OCI-LY3 (cell line): ENCODE measurements around the gene PIEZO1.

Source experiments
- H2AFZ ChIP-seq: fragments of 200-600, 300-600 bp; shearing (Covaris generic); 2 replicates; pipeline ENCODE4 v1.6.0; 2014; ENCODE audit warnings: antibody characterized with exemption, low read depth, low read length
- H3K27ac ChIP-seq: fragments of 200-600, 300-600 bp; sonication (generic); 2 replicates; pipeline ENCODE4 v1.5.1; 2014; ENCODE audit warnings: mild to moderate bottlenecking, low read length, moderate library complexity, mixed read lengths
- H3K27me3 ChIP-seq: fragments of 200-600, 300-600 bp; sonication (generic); 2 replicates; pipeline ENCODE4 v1.6.1; 2014; ENCODE audit warnings: low read depth, low read length, mixed read lengths
- H3K36me3 ChIP-seq: fragments of 200-600, 300-600 bp; sonication (generic); replicated peaks from 2 replicates; pipeline ENCODE3; 2014; ENCODE audit warnings: low read depth, low read length, mixed read lengths
- H3K4me1 ChIP-seq: fragments of 300-600, 200-600 bp; sonication (generic); 2 replicates; pipeline ENCODE4 v1.6.1; 2014; ENCODE audit warnings: low read length, mixed read lengths
- H3K4me2 ChIP-seq: fragments of 200-600, 300-600 bp; sonication (generic); 2 replicates; pipeline ENCODE4 v1.6.1; 2014; ENCODE audit warnings: low read length, mixed read lengths
- H3K4me3 ChIP-seq: fragments of 300-600, 200-600 bp; sonication (generic); 2 replicates; pipeline ENCODE4 v1.5.1; 2014; ENCODE audit warnings: antibody characterized with exemption, mild to moderate bottlenecking, low read length, moderate library complexity
- H3K79me2 ChIP-seq: fragments of 300-600, 200-600 bp; shearing (Covaris generic); 2 replicates; pipeline ENCODE4 v1.6.1; 2014; ENCODE audit warnings: mild to moderate bottlenecking, low read length, mixed read lengths
- H3K9ac ChIP-seq: fragments of 300-600, 200-600 bp; shearing (Covaris generic); 2 replicates; pipeline ENCODE4 v1.6.0; 2014; ENCODE audit warnings: mild to moderate bottlenecking, low read length, moderate library complexity
- H3K9me3 ChIP-seq: fragments of 200-600, 300-600 bp; shearing (Covaris generic); 2 replicates; pipeline ENCODE4 v1.6.1; 2014; ENCODE audit warnings: low read length, mixed read lengths; ENCODE audit not compliant: insufficient read depth
- H4K20me1 ChIP-seq: fragments of 200-600, 300-600 bp; sonication (generic); 2 replicates; pipeline ENCODE4 v1.6.1; 2016; ENCODE audit warnings: low read length, mixed read lengths; ENCODE audit not compliant: insufficient read depth
- CTCF ChIP-seq: fragments of 200-600, 300-600 bp; sonication (generic); IDR thresholded peaks from 2 replicates; pipeline ENCODE4 v1.5.1; 2014; ENCODE audit warnings: antibody characterized with exemption, low read length, low read depth
- EZH2phosphoT487 ChIP-seq: fragments of 200-600 bp; shearing (Covaris generic); IDR thresholded peaks from 2 replicates; pipeline ENCODE4 v1.6.1; 2018; ENCODE audit warnings: antibody characterized with exemption, mixed run types, low read depth

The PIEZO1 gene

GRCh38 chr16:88806491-88807111 lies 21.6 kb upstream of the PIEZO1 start:
- Histone ChIP-seq H3K36me3 (peaks cover 47% of the 10 kb centered on the region), H3K27ac (no peak overlapping the region)

DNA sequence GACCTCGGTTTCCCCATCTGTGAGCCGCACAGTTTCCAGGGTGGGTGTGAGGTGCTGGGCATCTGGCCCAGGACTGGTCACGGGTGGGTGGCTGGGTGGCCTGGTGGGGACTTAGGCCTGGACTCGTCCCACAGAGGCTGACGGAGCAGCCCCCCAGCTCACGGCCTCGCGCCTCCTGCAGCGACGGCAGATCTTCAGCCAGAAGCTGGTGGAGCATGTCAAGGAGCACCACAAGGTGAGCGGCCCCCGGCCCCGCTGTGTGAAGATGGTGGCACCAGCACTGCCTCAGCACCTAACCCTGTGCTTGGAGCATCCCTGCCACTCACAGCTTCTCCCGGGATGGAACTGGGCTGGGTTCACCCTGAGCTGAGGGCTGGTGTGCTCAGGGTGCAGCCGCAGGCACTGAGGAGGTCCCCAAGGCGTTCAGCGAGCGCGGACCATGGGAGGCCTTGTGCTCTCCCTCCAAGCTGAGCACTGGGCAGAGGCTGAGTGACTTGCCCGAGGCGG lies 20.9 kb upstream of the PIEZO1 start:
- H3K36me3 ChIP-seq = peaks cover 52% of the 10 kb centered on the region
- peaks cover 45% of the 10 kb centered on the region for H3K79me2 ChIP-seq
- no peak overlapping the region for H3K4me2 ChIP-seq
- H4K20me1 ChIP-seq = peaks cover 26% of the 10 kb centered on the region
- no peak overlapping the region for H3K4me3 ChIP-seq
- no peaks in the 10 kb centered on the region for H3K9me3 ChIP-seq
- no peak overlapping the region for H3K9ac ChIP-seq
- TF ChIP-seq CTCF (no peak), EZH2phosphoT487 (no peak)
- H2AFZ ChIP-seq = no peak overlapping the region
- H3K4me1 ChIP-seq = peaks cover 25% of the 10 kb centered on the region
- no peaks in the 10 kb centered on the region for H3K27me3 ChIP-seq
- H3K27ac ChIP-seq = no peak overlapping the region

More at GRCh38 chr16:88806491-88807111, 21.6 kb upstream of the PIEZO1 start:
- H3K27me3 ChIP-seq = no peaks in the 10 kb centered on the region
- H4K20me1 ChIP-seq = peaks cover 26% of the 10 kb centered on the region
- TF ChIP-seq CTCF (no peak), EZH2phosphoT487 (no peak)
- no peak overlapping the region for H3K4me3 ChIP-seq
- H3K79me2 ChIP-seq = peaks cover 51% of the 10 kb centered on the region
- H3K4me1 ChIP-seq = peaks cover 23% of the 10 kb centered on the region
- H2AFZ ChIP-seq = no peak overlapping the region
- no peak overlapping the region for H3K9ac ChIP-seq
- no peaks in the 10 kb centered on the region for H3K9me3 ChIP-seq
- H3K4me2 ChIP-seq = no peak overlapping the region

GRCh38 chr16:88805340-88805715 lies 20.3 kb upstream of the PIEZO1 start:
- Histone ChIP-seq H3K9me3 (no peaks in the 10 kb centered on the region), H3K4me2 (peak overlapping the region; percentile 61), H3K27me3 (no peaks in the 10 kb centered on the region), H3K9ac (no peak overlapping the region; the same call in 1 of the 2 replicates), H4K20me1 (peaks cover 24% of the 10 kb centered on the region), H3K4me1 (peaks cover 20% of the 10 kb centered on the region), H3K4me3 (peak overlapping the region; percentile 78), H3K27ac (no peak overlapping the region), H3K79me2 (peaks cover 39% of the 10 kb centered on the region), H2AFZ (no peak overlapping the region), H3K36me3 (peaks cover 52% of the 10 kb centered on the region)
- TF ChIP-seq EZH2phosphoT487 (no peak), CTCF (no peak)

DNA sequence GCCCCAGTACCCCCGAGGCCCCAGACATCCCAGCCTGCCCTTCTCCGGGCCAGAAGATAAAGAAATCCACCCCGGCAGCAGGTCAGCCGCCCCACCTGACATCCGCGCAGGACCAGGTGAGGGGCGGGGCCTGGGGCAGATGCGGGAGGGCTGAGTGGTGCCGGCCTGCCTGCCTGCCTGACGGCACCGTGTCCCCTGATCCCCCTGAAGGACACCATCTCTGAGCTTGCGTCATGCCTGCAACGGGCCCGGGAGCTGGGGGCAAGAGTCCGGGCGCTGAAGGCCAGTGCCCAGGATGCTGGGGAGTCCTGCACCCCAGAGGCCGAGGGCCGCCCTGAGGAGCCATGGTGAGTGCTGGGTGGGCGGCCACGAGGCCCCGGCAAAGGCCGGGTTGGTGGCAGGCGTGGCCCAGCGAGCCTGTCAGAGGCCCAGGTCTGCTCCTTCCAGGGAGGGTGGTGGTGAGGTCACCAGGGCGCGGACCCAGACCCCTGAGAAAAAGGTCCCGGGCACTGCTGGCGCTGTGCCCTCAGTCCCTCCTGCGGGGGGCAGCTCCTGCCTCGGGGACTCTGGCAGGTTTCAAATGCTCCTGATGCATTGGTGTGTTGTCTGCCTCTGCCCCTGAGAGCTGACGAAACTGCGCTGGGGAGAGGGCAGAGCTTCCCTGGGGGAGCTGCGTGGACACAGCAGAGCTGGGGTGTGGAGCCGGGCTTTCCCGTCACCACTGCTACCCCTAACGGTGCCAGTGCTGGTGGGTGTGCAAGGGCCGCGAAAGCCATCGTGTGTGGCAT lies 19.7 kb upstream of the PIEZO1 start:
- H3K27ac ChIP-seq = peak overlapping the region; percentile 77
- peak overlapping the region; percentile 78 for H3K9ac ChIP-seq
- H3K9me3 ChIP-seq = no peaks in the 10 kb centered on the region
- TF ChIP-seq EZH2phosphoT487 = no peak
- TF ChIP-seq CTCF = no peak
- no peak overlapping the region for H2AFZ ChIP-seq
- H3K4me2 ChIP-seq = peak overlapping the region; percentile 61
- peaks cover 48% of the 10 kb centered on the region for H3K36me3 ChIP-seq
- peaks cover 33% of the 10 kb centered on the region for H3K79me2 ChIP-seq
- H3K27me3 ChIP-seq = no peaks in the 10 kb centered on the region
- peak overlapping the region; percentile 78 for H3K4me3 ChIP-seq
- peaks cover 14% of the 10 kb centered on the region; the same call in 1 of the 2 replicates for H3K4me1 ChIP-seq
- peaks cover 19% of the 10 kb centered on the region for H4K20me1 ChIP-seq
